HG03520 (cell line): ENCODE data around the gene APOB.
"Not testable (repeated sequence)": the region's sequence is repeated elsewhere in the genome, so short reads cannot be mapped to it uniquely, and the experiment has no call there.

Experiments used
- ATAC-seq: cut with Tn5 transposase; IDR thresholded peaks from one replicate; pipeline ENCODE4 v1.9.1; 2021; ENCODE audit warnings: mild to moderate bottlenecking, moderate library complexity; ENCODE audit not compliant: unreplicated experiment

APOB gene

DNA sequence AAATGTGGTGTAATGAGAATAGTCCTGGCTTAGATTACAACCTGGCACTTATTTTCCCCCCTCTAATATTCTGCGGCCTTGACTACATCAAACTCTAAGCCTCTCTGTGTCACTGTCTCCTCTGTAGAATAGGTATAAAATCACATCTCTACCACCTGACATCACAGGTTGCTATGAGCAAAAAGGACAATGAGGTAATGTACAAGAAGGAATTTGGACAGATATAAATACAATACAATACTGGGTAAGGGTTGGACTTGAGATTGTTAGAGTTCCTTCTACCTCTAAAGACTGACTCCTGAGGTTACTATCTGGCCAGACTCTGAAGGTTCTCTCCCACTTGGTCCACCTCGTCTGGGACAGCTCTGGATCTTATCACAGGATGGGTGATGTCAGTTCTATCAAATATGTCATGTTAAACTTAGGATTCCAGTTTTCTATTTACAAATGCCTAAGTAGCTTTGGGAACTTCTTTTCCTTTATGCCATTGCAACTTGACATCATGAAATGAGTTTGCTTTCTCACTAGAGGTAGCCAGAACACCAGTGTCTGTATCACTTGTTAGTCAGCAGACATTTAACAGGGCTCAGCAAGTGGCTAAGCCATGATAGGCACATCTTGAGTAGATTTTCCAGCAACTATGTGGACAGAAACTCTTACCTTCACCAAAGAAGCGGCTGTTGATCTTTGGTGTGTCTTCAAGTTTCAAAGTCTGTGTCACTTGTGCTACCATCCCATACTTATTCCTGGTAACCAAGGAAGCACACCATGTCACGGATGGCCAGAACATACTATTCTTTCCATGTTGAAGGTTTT is 9.5 kb downstream of the APOB start:
- ATAC-seq: no peak

DNA sequence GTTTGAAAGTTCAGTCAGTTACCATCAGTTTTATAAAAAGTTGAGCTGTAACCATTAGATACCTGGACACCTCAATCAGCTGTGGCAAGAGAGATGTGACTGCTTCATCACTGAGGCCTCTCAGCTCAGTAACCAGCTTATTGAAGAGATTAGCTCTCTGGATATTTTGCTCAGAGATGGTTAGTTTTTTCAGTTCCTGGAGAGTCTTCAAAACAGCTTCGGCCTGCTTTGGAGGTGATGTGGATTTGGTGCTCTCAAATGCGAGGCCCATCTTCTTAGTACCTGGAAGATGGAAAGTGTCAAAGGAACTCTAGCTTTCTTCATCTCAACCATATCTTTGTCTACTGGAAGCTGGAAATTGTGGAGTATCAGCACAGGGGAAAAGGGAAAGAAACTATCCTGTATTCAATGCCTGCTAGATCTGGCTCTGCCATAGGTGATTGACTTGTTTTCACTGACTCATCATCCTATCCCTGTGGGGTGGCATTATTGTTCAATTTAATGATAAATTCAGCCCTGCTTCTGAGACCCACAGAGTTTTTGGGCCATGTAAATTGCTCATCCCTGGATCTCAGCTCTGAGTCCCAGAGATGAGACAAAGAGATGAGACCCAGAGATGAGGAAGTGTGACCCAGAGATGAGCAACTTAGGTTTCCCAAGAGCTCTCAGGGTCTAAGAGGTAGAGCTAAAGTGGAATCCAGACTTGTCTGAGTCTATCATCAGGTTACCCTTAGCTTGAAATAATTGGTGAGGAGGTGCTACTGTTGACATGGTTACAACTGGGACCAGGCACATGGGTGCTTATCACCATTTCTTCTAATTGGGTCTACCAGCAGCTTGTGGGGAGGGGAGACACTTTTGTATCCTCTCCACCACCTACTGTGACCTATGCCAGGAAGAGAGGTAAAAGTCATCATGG is 10.4 kb downstream of the APOB start:
- ATAC-seq: no peak

DNA sequence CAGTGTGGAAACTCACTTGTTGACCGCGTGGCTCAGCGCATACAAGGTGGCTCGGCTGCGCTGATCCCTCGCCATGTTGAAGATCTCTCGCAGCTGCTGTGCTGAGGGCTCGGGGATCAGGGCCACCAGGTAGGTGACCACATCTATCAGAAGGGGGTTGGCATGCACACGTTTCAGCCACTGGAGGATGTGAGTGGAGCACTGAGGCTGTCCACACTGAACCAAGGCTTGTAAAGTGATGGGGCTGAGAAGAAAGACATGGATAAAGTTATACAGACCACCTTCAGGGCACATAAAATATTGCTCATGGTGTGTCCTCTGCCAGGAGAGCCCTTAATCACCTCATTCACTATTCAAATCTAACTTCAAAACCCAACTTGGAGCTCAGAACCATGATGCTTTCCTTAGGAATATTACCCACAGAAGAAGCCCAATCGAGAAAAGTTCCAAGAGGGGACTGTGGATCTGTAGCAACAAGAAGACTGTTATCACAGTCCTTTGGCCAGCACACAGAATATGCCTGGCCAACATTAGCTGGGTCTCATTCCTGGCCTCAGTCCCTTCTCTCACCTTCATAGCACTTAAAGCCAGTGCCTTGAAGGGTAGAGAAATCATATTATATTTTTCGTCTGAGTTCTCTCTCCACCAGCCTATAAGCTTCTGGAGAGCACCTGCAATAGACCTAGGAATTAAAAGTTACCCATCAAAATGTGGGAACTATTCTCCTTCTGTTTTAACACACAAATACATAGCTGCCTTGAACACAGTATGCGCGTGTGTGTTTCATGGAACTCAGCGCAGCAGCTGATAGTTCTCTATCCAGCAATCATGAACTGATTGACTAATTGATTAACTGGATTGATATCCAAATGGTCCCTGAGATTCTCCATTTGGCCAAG is 11.3 kb downstream of the APOB start:
- no peak for ATAC-seq

DNA sequence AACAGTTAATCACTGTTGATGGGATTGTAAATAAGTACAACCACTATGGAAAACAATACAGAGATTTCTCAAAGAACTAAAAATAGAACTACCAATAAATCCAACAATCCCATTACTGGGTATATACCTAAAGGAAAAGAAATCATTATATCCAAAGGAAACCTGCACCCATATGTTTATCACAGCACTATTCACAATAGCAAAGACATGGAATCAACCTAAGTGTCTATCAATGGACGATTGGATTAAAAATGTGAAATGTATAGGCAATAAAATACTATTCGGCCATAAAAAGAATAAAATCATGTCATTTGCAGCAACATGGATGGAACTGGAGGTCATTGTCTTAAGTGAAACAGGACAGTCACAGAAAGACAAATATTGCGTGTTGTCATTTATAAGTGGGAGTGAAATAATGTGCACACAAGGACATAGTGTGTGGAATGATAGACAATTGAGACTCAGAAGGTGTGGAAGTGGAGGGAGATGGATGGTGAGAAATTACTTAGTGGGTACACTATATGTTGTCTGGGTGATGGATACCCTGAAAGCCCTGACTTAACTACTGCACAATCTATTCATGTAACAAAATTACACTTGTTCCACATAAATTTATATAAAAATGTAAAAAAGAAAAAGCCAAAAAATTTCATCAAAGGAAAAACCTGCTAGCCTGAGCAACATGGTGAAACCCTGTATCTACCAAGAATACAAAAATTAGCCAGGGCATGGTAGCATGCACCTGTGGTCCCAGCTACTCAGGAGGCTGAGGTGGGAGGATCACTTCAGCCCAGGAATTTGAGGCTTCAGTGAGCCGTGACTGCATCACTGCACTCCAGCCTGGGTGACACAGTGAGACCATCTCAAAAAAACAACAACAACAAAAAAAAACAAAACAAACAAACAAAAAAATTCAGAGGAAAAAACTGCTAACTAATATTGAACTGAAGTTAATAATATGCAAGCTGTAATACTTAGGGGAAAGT is 12.6 kb downstream of the APOB start:
- ATAC-seq: no peak

DNA sequence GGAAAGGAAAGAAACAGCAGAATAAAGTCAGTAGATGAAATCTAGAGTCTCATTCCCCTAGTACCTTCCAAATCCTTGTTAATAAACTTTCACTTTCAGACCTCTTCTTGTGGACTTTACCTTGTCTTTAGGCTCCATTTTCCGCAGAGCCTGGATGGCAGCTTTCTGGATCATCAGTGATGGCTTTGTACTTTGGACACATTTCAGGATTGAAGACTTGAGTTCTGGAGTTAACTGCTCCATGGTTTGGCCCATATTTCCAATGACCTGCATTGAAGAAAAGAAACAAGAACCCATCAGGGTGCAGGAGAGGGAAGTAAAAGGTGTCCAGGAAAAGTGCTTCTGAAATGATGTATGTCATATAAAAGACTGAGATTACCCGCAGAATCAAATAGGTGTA is 14.4 kb downstream of the APOB start:
- no peak for ATAC-seq

DNA sequence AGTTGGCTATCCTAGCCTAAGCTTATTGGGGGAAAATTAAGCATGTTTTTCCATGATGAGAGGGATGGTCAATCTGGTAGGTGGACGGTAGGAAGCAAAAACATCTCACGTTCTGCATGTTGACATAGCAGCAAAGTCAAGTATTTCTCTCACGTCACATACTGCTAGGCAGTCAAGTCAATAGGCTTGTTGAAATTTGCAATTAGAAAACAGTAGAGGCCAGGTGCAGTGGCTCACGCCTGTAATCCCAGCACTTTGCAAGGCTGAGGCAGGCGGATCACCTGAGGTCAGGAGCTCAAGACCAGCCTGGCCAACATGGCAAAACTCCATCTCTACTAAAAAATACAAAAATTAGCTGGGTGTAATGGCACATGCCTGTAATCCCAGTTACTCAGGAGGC is 14.9 kb downstream of the APOB start:
- not testable (repeated sequence) for ATAC-seq

DNA sequence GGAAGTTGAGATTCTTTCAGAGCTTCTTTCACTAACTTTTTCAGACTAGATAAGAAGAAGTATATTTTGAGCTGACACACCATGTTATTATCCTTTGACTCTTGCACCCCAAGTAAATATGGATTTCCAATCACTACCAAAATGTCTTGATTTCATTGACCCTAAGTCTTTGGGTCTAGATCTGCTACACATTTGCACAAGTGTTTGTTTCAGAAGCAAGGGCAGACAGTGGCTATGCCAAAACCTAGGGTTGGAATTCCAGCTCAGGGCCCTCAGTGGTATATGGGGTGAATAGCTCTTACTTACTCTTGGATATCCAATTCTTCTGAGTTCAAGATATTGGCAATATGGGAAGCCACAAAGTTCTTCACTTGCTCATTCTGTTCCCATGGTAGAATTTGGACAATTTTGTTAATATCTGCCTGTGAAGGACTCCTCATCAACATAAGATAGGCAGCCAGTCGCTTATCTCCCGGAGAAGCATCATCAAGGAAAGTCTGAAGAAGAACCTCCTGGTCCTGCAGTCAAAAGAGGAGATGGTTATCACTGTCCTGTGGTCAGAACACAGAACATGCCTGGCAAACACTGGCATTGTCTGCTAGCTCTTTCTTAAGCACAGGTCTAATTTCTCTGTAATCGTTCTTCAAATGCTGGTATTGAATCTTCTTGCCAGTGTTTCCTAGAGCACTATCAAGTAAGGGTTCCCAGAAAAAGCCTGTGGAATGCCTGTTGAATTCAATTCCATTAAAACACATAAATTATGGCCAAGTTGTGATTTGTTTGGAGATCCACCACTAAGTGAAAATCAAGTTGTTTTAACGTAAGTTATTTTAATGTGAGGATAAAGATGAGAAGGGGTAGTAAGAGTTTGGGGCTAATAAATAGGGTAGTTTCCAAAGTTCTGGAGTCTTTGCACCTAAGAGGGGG is 15.6 kb downstream of the APOB start:
- ATAC-seq: no peak

DNA sequence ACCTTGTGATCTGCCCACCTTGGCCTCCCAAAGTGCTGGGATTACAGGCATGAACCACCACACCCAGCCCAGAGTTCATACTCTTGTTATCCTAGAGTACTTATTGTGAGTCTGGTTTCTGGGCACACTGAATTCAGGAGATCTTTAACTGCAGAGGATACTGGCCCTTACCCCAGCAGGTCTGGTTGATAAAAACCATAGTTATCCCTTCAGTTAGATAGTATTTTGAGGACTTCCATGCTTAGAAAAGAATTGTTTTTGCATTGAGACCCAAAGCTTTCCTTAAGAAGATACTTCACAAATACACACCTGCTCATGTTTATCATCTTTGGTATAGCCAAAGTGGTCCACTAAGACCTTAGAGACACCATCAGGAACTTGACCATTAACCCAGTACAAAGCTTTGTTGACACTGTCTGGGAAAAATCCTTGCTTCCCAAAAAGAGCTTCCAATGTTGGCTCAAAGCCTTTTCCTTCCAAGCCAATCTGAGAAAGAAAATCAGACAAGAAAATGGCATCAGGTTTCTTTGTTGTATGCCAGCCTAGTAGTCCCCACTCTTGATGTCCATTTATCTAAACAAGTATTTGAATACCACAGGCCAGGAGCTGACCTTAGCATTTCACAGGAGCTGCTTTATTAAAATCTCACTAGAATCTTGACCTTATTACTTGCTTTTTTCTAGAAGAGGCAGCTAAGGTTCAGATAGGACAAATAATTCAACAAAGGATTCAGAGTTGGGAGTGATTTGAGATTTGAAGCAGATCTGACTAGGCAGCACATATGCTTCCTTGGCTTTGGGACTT is 17.2 kb downstream of the APOB start:
- no peak for ATAC-seq

DNA sequence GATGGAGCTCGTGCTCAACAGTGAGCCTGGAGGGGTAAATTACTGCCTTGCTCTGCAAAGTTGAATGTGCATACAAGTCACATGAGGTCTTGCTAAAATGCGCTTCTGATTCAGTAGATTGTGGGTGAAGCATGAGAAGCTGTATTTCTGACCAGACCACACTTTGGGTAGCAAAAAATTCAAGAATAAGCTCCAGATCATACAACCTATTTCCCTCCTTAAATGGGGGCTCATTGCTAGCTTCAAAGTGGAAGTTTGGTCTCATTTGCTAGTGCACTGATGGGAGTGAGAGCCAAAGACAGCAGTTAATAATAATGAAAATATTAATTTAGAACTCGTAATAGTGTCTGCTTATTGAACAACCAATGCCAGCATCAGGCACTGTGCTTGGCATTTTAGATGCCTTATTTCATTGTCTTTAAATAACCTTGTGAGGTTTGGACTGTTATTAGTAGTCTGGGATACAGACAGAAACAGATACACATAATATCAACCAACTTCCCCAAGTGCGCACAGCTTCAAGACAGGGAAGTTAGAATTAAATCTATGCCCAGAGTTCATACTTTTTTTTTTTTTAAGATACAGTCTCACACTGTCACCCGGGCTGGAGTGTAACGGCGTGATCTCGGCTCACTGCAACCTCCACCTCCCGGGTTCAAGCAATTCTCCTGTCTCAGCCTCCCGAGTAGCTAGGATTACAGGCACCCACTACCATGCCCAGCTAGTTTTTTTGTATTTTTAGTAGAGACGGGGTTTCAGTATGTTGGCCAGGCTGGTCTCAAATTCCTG is 18.0 kb downstream of the APOB start:
- ATAC-seq: no peak

DNA sequence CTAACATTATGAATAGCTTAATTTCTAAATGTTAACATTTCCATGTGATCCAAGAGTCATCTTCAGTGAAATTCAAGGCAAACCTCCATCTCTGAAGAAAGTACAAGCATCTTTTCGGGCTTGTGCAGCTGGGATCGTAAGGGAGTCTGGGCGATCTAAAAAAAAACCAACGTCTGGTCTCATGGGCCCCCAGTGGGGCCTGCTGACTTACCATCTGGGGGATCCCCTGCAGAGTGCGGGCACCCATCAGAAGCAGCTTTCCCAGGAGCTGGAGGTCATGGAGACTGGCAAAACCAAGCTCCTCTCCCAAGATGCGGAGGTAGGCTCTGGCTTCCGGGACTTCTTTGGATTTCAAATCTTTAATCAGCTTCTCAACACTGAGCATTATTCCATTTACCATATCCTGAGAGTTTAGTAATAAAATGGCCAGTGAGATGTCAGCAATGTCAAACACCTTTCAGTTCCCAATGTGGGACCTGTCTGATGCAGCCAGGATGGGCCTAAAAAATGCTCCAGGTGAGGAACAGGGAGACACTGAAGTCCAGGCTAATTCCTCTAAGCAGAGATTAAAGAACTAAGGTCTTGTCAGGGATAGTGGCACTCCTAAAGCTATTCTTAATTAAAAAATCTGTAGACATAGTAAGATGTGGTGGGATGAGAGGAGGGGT is 19.0 kb downstream of the APOB start:
- no peak for ATAC-seq

DNA sequence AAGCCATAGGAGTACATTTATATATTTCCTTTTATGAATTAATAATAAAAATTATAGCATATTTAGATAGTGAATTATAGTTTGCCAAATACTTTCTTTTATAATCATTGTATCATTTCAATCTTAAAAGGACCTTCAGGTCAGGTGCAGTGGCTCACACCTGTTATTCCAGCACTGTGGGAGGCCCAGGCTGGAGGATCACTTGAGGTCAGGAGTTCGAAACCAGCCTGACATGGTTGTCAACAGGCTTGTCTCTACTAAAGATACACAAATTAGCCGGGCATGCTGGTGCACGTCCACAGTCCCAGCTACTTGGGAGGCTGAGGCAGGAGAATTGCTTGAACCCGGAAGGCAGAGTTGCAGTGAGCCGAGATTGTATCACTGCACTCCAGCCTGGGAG is 19.7 kb downstream of the APOB start:
- no peak for ATAC-seq

DNA sequence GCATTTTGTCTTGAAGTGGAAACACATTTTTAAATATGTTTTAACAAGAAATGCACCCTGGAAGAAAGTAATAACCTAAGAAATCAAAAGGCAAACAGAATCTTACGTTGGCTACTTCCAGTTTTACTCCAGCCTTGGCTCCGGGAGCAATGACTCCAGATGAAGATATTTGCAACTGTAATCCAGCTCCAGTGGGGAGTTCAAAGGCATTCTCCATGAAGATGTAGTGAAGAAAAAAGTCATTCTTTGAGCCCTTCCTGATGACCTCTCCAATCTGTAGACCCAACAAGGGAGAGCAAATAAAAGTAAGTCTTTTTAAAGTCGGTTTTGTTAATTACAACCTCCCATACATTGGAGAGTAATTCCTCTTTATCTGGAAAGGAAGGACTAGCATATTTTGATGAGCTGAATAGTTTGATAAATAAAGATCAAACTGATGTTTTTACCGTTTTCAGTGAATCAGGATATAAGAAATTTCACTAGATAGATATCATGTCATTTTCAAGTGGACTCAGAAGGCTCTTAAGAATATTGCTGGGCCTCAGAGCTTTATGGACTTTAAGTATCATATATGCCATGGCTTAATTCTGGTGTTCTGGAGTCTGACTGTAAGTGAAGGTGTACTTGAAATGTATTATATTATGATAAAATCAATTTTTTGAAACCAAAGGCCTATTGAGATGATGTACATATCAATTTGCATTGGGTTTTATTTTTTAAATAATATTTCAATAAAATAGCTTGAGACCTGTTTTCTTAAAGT is 20.3 kb downstream of the APOB start:
- no peak for ATAC-seq

DNA sequence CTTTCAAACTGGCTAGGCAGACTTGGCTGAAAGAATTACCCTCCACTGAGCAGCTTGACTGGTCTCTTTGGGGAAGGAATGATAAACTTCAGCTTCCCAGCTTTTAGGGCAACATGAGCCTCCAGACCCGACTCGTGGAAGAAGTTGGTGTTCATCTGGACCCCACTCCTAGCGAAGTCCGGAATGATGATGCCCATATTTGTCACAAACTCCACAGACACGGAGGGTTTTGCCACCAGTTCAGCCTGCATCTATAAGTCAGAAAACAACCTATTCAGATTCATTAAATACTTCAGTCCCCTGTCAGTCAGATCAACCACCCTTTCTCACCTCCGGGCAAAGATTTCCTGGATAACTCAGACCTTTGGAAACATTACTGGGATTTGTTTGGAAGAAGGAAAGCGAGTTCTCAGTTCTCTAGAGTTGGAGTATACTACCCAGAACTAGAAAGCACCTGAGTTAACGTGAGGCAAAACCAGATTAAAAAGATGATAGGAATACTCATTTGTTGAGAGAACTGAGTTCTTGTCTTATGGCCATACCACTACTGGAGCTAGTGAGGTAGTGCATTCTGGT is 21.0 kb downstream of the APOB start:
- ATAC-seq: no peak

DNA sequence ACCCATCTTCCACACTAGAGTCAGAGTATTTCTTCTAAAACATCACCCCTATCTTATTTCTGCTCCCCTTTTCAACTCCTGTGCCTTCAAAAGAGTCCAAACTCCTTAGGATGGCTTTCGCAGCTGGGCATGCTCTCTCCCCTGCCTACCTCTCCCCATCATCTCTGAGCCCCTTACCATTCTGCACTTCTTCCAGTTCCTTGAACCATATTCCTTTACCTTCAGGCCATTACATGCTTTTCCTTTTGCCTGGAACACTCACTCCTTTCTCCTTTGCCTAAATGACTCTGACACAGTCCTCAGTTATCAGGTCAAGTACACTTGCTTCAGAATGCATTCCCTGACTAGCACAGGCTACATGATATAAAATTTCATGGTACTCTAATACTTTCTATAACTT is 22.4 kb downstream of the APOB start:
- no peak for ATAC-seq

DNA sequence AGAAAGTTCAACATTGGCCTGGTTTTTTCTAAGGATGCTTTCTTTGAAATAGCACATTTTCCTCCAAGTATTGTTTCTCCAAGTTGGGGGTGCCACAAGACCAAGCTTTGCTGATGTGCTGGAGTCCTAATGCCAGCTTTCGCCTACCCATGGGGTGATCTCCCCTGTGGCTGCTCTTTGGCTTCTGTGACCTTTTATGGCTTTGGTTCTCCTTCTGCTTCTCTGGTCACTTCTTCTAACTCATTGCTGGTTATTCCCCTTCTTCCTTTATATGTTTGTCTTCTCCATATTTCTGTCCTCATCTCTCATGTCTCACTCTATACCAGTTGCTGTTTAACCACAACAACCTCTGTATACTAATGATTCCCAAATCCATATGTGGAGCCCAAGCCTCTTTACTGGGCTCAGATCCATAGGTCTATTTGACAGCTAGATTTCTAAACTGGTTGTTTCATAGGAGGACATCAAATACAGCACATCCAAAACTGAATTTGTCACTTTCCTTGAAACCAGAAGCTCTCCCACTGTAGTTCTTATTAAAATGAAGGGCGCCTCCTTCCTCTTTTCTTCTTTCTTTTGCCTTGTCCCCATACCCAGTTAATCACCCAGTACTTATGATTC is 23.1 kb downstream of the APOB start:
- no peak for ATAC-seq
